Stimulated activated CD4-positive, alpha-beta T cell treated with anti-CD3 and anti-CD28 coated beads, Interleukin-4, amount 100 ng/mL, for 1 hour (primary cell): ENCODE measurements around the gene M6PR.
"Not testable (repeated sequence)": the region's sequence is repeated elsewhere in the genome, so short reads cannot be mapped to it uniquely, and the experiment has no call there.

Source experiments
- DNase-seq: peaks from one replicate; pipeline ENCODE4 v3.0.0-alpha.2; 2020

Gene M6PR

DNA sequence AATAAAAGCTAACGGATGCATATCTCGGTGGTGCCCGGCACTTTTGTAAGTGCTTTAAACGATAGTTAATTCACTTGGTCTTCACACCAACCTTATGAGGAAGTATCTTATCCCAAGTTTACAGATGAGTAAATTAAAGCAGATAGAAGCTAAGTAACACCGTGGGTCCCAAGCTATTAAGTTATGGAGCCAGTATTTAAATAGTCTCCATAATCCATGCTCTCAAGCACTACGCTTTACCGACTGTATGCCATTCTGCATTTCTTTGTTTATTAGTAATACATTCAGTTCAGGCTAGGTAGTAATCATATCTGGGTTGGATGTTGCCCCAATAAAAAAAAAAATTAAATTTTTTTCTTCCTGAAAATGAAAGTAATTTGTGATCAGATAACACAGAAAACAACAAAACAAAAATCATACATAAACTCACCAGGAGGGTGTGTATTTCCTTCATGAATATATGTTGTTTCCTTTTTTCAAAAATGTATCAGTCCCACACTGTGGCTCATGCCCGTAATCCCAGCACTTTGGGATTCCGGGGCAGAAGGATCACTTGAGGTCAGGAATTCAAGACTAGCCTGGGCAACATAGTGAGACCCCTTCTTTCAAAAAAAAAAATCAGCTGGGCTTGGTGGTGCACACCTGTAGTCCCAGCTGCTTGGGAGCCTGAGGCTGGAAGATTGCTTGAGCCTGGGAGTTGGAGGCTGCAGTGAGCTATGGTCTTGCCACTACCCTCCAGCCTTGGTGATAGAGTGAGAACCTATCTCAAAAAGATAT is 1.4 kb upstream of the M6PR start:
- no peak for DNase-seq

DNA sequence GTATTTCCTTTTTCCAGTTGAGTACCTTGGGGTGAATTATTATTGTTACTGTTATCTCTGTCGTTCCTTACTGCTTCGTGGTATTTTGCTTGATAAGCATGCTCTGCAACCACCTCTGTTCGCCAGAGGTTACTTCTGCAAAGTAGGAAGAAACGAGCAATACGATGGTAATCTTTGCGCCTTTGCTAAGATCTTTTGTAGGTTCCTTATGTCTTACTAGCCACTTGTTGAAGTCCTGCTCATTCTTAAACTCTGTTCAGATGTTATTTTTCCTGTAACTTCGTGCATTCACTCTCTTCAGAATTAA is 729 bp upstream of the M6PR start:
- no peak for DNase-seq

DNA sequence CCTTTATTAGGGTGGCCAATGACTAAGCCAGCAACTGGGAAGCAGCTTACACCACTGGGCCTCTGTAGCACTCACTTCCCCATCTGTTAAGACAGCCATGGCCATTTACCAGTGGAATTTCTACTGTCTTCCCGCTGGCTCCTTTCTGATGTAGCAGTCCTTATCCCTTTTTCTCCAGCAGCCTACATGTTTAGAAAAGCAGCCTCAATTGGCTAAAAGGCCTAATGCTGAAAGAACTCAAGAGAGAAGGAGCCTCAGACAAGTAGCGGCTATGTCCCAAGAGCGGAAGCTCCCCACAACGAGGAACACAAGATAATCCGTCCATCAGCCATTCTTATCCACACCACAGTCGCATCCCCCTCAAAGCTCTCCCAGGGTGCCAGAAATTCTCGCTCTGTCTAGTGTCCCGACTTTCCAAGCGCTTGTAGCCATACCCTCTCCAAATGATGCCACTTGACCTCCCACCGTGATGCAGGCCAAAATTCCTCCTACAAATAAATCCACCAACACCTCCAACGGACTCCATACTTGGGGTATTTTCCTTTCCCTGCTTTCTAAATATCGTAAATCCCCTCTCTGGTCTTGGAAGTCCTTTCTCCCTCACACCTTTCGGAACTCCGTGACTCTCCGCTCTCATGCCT is 624 bp downstream of the M6PR start:
- no peak for DNase-seq

DNA sequence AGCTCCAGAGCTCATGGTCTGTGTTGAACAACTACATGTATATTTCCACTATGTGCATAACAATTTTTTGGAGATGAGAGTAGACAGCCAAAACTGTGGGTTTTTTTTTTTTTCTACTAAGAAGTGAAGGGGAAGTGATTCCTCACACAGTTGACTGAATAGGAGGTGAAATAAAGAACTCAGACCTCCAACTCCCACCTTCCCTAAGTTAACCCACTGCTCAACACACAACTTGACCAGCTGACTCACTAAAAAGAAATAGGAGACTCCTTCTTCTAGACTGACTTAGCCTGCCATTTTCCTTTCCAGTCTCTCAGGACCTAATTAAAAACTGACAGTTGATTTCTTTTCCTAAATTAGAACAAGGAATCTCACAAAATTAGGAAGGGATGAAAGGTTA is 1.7 kb downstream of the M6PR start:
- DNase-seq, result no peak

DNA sequence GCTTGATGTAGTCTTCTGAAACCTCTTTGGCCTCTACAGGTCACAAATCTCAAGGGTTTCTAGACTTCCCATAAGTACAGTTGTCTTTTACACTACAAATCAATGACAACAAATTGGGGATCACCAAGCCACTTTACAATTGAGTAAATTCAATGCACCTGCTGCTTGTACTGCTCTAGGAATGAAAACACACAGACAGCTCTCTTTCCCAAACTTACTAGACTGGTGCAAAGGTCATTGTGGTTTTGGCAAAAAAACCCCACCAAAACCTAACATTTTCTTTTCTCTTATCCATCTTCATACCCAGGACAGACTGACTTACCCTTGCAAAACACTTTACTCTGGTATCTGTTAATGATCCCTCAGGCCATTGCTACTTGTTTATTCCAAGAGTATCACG is 2.7 kb downstream of the M6PR start:
- no peak for DNase-seq

DNA sequence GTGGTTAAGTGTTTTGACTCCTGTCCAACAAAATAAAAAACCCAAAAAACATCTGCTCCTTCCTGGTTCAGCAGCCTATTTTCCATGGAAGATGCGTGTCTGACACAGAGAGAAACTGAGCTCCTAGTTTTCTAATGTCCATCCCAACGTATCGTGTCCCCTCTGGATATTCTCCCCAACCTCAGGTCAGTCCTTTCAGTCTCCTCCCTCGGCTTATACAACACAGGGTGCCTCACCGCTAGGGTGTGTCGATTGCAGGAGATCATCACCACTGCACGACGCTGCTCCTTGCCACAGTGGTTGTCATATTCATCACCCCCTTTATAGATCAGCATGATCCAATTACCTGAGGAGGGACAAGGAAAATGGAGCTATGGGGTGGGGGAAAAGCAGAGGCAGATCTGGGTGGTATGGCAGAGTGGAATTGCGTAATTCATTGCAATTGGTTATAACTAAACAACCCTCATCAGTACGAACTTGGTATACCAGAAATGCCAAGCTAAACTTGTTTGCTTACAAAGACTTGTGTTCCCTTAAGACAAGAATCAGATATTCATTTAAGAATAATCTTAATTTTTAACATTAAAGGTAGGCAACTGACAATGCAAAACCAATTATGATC is 5.8 kb downstream of the M6PR start:
- DNase-seq, result no peak

DNA sequence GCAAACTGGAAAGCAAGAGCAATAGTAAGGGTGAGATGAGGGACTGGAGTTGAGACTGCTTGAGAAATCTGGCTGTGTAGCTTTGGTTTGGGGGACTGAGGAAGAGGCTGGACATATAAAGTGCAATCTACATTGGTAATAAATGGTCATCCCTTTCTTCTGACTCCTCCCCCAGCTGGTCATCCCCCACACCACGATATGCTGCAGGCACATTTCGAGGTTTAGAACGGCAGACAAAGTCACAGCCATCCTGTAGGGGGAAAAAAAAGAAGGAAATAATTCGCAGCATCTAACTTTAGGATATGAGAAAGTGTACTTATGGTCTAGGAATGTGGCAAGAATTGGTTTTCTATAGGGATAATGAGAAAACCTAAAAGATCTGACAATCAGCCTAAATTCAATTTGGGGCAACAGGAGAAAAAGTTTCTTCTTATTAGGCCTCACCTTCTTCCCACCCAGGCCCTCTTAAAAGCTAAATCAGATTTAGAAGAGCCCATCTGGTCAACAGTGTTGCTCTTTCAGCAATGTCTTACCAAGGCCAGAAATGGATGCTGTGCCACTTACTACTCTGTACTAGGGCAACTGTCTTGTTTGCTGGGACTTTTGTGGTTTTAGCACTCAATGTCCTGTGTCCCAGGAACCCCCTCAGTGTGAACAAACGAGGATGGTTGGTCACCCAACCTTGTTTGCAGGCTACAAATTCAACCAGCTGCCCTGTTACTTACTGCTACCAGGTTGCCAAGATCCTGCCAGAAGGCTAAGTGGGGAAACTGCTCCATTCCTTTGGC is 7.6 kb downstream of the M6PR start:
- DNase-seq, result no peak

DNA sequence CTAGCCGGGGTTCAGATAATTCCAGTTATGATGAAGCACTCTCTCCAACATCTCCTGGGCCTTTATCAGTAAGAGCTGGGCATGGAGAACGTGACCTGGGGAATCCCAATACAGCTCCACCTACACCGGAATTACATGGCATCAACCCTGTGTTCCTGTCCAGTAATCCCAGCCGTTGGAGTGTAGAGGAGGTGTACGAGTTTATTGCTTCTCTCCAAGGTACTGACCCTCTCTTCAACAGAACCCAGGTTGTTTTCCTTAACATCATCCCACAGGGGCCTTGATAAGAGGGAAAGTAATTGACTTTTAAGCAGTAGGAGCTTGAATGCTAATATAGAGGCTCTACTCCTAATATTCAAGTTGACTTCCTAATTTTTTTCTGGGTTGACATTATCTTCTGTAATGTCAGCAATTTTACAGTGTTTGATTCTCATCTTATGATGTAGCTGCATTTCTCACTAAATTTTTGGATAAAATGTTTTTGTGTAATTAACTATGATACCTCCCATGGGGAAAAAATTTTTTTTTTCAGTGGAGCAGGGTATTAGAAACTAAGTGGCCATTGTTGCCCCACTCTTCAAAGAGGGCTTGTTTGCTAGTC is 11.5 kb downstream of the M6PR start:
- not testable (repeated sequence) for DNase-seq

DNA sequence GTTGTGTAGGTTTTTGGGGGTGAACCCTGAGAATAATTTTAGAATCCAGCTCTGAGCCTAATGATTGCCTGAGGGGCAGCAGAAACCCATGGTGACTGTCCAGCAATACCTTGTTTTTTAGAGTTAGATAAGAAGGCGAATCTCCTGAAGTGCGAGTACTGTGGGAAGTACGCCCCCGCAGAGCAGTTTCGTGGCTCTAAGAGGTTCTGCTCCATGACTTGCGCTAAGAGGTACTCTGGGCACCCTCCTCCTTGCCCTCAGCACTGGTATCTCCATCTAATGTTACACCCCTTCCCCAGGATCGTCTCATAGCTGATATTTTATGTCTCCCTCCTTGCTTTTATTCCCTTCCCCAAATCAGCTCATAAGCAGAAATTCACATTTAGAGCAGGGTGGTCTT is 12.7 kb downstream of the M6PR start:
- DNase-seq, result no peak

DNA sequence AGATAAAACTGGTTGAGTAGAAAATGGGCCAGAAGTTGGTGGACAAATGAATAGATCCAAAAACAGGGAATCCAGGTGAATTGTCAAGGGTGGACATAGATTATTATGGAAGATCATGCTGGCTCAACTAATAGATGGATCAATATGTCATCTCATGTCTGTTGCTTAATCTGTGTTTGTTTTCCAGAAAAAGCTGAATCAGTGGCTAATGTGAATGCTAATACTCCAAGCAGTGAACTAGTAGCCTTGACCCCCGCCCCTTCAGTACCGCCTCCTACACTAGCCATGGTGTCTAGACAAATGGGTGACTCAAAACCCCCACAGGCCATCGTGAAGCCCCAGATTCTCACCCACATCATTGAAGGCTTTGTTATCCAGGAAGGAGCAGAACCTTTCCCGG is 15.4 kb downstream of the M6PR start:
- DNase-seq, result not testable (repeated sequence)

DNA sequence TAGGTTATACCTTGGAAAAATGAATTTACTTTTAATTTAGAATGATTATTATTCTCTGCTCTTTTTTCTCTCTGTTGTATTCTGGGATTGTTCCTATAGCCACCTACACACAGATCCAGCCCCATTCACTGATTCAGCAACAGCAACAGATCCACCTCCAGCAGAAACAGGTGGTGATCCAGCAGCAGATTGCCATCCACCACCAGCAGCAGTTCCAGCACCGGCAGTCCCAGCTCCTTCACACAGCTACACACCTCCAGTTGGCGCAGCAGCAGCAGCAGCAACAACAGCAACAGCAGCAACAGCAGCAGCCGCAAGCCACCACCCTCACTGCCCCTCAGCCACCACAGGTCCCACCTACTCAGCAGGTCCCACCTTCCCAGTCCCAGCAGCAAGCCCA is 17.0 kb downstream of the M6PR start:
- not testable (repeated sequence) for DNase-seq

DNA sequence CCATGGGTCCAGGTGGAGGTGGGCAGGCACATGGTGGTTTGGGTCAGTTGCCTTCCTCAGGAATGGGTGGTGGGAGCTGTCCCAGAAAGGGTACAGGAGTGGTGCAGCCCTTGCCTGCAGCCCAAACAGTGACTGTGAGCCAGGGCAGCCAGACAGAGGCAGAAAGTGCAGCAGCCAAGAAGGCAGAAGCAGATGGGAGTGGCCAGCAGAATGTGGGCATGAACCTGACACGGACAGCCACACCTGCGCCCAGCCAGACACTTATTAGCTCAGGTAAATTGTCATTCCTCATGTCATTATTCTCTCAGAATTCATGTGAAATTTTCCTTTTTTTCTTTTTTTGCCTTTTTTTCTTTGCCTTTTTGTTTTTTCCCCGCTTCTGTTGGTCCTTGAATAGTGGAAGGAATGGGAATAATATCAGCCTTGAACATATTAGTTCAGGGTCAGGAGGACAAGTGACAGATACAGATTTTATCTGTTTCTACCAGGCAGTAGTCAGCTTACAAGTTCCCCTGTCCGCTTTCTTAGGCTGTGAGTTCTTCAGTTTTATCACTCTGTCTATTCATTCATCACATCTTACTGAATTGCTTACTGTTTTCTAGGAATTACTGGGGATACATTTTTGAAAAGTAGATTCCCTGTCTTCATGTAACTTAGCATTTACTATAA is 18.7 kb downstream of the M6PR start:
- DNase-seq, result not testable (repeated sequence)

DNA sequence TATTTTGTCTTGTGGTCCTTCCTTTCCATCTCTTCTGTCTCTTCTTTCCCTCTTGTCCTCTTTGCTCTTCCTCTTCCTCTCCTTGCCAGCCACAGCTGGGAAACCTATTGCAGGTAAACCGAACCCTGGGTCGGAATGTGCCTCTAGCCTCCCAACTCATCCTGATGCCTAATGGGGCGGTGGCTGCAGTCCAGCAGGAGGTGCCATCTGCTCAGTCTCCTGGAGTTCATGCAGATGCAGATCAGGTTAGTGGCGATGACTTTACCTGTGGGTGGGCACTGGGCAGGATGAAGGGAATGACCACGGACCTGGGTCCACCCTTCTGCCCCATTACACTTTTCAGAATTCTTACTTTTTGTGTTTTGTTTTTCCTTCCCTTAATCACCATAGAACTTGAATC is 26.9 kb downstream of the M6PR start:
- DNase-seq, result no peak

DNA sequence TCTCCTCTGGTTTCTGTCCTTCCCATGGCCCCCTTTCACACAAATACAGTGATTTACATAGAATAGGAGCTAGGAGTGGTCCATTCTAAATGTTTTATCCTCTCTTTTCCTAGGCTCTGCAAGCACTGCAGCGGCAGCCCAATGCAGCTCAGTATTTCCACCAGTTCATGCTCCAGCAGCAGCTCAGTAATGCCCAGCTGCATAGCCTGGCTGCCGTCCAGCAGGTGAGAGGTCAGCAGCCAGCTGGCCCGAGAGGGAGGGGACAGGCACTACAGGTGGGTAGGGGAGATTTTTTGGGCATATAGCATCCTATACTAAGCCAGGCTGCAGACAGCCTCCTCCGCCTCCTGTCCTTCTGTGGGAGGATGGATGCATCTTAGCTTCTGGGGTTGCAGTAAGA is 29.8 kb downstream of the M6PR start:
- not testable (repeated sequence) for DNase-seq

DNA sequence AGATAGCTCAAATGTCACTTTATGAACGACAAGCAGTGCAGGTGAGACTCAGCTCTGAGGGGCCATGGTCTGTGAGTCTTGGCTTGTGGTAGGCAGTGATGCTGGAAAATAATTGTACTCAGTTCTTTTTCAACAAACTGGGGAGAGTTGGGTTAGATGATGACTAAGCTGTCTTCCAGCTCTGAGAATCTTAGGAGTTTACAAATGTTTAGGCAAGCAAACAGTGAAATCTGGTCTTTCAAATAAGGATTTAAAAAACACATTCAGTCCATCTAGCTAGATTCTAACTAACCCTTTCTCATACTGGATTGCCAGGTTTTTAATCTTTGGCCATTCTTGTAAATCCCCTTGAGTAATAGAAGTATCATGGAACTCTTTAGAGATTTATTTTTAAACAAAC is 31.7 kb downstream of the M6PR start:
- DNase-seq, result no peak

DNA sequence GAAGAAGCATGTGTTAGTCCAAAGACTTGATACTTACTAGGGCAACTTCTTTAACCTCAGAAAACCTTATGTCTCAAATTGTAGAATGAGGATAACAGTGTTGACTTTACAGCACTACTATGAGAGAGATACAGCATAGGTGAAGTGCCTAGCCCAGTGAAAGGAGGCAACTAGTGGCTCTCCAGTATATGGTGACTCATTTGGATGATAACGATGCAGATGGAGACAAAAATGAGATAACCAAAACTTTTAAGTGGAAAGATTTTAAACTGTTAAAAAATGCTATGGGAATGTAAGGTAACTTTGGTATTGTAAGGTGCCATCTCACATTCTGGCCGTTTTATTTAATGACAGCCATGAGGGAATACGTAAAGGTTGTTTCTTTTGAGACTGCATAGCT is 32.4 kb downstream of the M6PR start:
- no peak for DNase-seq

DNA sequence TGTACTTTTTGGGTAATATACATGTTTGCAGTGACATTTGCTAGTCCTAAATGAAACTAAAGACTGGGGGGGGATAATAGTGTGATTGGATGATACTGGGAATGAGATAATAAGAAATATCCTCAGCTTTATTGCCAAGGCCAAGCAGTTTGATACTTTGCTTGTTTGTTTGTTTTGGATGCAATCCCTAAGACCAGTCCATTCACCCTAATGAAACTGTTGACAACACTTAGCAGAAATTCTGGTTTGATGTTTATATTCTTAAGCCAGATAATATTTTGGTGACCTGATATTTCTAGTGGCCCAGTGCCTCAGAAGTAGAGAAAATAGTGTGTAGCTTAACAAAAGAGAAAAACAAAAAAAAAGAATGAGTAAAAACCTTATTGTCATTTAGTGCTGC is 33.3 kb downstream of the M6PR start:
- no peak for DNase-seq

DNA sequence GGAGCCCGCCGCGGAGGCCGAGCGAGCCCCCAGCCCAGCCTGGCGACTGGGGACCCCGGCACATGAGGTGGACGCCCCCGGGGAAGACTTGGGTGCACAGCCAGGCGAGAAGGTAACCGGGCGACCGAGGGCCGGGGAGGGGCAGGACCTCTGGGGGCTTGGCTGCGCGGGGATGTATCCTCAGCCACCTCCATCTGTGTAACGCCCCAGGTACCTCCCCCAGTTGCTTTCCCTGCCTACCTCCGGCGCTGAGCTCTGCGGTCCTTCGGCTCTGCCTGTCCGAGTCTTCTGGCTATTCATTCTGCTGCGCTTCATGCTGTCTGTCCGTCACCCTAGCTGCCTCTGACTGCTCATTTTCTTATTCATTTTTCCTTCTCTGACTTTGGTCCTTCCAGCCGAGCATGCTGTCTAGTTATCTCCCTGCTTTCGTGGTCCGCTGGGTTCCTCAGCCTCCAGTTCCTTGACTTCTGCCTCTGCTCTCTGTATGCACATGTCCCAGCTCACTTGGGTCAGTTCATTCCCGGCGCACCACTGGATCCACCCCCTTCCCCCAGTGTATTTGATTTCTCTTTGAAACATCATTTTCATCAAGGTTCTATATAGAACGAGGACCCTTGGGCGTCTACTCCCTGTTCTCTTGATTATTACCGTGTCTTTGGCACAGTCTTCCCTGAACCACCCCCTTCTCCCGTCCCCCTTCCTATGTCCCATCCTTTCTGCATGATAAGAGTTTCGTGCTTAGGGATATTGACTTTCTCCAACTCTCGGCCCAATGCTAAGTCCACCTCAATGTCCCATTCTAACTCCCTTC is 34.5 kb downstream of the M6PR start:
- peak; percentile 46 for DNase-seq

DNA sequence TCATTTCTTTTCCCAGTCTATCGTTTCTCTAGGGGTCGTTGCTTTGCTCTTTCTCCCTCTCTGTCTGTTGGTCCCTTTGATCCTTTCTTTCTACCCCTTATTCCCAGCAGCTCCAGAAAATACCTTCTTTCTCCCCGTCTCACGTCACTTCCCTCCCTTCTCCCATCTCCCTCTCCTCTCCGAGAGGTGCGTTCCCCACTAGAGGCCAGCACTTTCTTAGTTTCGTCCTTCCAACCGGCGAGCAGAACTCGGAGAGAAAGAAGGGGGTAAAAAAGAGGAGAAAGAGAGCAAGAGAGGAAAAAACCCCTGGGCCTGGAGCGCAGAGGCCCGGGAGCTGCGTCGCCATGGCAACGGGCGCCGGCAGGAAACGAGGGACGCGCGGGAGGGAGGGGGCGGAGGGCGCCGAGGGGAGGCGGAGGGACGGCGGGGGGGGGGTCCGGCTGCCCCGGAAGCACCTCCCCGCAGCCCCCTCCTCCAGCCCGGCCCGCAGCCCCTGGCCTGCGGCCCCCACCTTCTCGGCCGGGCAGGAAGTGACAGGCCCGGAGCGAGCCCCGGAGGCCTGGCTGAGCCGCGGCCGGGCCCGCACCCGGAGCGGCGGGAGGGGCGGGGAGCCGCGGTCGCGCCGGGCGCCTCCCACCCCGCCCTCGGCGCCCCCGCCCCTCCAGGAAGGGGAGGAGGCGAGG is 35.3 kb downstream of the M6PR start, which contains the start of gene PHC1:
TSS of gene PHC1 (plus strand) at position 477 of the 683 bp plus-strand sequence. CDS start 3,169 bp downstream, outside the sequence.
- peak; percentile 77 for DNase-seq

DNA sequence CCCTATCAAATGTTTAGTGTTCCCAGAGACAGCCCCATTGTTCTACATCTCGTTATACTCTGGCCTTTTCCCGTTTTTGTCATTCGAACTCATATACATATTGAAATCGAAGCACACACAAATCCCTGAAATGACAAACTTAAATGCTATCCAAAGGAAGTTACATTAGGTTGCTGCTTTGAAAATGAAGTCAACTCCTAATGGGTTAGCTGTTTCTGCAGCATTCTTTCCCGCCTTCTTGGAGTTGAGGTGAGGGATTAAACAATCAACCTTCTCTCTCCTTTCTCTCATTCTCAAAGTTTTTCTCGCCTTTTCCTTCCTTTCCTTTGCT is 35.8 kb downstream of the M6PR start:
- DNase-seq, result no peak

DNA sequence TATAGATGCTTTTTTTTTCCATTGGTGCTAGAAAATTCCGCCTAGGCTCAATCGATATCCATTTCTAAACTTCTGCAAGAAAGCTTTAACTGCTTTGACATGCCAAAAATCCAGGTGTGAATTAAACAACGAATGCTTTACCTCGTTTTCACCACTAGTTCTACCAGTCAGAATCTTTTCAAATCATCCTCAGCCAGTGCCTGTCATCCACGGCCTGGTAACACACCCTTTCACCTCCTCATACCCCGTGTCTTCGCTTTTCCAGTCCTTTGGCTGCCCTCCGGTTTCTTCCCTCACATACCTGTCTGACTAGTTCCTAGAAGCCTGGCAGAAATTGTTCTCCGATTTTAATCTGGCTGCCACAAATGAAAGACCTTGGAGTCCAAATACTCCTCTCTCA is 36.5 kb downstream of the M6PR start:
- DNase-seq, result peak; percentile 3
